ENCODE measurements around the gene INPP5A.

INPP5A gene

DNA sequence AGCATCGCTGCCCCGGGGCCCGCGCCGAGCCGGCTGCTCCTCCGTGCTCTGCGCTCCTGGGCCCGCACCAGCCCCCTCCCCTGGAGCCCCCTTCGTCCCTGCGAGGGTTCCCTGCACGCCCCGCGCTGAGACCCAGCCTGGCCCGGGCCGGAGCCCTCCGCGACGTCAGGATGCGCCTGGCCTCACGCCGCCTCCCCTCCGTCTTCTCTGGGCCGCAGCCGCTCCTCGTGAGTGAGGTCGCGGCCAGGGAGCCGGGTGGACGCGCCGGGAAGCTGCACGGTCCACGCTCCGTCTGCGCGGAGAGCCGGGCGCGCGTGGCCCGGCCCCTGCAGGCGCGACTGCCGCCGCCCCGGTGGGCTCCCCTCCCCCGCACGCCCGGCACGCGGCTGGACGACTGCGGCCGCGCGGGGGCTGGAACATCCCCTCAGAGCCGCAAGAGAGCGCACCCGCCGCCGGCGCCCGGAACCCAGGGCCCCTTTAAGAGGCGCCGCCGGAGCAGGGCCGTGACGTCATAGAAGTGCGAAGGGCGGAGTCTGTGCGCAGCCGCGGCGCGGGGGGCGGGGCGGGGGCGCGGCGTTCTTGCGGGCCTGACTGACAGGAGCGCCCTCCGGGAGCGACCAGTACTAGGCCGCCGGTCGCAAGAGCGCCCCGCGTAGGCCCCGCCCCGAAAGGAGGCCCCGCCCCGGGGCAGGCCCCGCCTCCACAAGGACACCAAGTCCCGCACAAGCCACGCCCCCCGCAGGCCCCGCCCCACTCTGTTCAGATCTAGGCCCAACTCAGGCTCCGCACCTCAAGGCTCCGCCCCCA lies 507 bp upstream of the INPP5A start:
- peak; percentile 99 for DNase-seq

DNA sequence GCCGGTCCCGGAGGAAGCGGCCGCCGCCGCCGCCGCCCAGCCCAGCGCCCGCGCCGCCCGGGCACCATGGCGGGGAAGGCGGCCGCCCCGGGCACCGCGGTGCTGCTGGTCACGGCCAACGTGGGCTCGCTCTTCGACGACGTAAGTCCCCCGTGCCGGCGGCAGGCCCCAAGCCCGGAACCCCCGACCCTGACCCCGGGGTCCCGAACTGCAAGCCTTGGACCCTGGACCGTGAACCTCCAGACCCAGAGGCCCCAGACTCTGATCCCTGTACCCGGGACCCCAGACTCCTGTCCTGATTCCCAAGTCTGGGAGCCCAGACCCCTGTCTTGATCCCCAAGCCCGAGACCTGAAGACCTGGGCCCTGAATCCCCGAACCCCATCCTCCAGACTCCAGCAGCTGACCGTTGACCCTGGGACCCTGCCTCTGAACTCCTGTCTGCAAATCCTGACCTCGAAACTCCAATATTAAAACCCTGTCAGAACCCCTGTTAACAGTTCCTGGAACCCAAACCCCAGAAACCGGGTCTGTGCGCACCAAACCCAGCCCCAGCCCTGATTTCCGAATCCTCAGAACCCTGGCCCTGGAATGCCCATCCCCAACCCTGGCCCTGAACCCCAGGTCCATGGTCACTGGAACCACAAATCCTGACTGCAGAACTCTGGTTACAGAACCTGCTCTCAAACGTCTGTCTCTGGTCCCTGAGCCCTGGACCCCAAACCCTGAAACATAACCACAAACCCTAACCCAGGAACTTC lies 623 bp downstream of the INPP5A start:
- DNase-seq: no peak

DNA sequence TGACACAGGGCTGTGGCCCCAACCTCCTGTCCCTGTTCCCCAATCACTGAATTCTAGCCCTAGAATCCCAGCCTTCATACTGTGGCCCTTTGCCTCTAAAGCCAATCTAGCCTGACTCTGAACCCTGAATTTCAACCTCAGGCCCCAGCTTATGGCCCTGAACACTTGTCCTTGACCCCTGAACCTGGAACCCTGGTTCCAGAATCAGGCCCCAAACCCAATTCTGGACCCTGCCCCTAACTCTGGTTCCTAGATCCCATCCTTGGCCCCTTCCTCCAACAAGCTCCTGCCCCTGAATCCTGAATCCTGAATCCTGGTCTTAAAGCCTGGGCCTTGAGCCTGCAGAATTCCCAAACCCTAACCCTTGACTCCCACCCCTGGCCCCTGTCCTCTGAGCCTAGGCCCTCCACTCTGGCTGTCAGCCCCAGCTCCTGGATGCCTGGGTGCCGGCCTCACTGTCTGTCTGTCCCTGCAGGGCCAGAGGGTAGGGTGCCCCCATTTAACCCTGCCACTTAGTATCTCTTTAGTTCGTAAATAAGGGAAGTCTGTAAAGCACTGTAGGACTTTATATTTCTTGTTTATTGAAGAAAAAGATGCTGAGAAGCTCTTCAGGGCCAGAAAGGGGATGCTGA lies 1.3 kb downstream of the INPP5A start:
- DNase-seq: no peak

DNA sequence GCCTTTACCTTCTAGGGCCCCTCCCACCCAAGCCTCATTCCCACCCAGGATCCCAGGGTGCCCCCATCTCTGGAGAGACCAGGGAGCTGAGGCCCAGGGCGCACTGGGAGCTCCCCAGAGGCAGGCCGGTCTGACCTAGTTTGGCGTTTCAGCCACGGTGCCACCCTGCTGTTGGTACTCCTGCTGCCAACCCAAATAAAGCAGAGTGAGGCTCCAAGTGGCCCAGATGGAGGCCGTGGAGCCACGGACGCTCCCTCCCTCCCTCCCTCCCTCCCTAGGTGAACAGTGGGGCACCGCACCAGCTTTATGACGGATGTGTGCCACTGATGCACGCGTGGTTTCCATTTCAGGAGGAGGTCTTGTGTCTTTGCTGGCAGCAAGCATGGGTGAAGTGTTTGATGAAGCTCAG lies 1.8 kb downstream of the INPP5A start:
- no peak for DNase-seq

DNA sequence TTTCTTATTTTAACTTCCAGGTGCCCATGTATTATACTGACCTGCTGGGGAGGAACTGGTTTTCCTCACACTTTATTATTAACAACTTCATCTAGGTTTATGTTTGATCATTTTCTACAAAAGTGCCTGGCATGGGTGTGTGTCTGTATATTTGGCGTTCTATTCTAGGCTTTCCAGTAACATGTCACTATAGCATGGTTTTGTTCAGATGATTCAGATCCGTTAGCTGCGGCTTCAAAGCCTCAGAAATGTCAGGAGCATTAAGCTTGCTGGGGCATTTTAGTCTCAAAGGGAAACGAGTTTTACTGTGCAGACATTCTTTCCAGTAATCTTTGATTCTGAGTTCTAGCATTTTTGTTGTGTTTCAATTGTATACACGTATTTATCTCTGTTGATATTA lies 2.3 kb downstream of the INPP5A start:
- DNase-seq: peak; percentile 44

DNA sequence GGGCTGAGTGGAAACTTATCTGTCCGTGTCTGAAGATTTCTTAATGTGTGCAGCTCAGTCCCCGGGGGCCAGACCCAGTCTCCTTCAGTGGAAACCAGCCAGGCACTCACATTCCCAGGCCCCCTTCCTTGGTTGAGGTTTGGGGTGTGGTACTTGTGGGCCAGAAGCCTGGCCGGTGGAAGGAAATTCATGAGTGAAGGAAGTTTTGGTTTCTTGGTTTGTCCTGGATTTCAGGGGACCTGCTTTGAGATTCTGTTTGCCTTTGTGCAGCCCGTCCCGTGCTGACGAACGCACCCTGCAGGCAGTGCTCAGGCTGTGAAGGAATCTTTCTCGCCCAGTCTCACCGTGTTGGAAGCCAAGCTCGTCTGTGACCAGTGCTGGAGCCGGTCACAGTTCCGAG lies 2.9 kb downstream of the INPP5A start:
- DNase-seq: no peak

DNA sequence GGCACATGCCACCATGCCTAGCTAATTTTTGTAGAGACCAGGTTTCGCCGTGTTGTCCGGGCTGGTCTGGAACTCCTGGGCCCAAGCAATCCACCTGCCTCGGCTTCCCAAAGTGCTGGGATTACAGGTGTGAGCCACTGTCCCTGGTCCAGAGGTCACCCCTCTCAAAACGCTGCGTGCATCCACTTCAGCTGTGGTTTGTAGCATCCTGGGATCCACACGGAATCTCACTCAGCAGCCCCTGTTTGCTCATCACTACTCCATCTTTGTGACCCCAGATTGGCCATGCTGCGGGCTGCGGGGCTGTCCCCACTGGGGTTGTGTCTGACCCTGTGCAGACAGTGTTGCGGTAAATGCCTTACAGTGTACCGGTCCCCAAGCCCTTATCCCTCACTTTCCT lies 3.5 kb downstream of the INPP5A start:
- no peak for DNase-seq

DNA sequence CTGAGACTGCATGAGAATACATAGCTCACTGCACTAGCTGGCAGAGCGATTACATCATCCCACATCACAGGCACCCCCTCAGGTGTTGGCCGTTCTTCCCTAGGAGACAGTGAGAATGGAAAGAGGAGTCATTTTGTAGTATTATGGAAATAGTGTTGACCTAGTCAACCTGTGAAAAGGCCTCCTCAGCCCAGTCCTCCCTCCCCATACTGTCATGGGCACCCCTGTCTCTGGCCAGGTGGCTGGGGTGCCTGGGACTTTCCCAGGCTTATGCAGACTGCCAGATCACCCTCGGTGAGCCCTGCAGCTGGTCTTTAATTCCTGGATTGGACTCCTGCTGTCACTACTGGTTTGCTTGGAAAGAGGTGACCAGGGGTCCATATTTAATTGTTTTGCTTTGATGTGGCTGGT lies 4.0 kb downstream of the INPP5A start:
- no peak for DNase-seq

DNA sequence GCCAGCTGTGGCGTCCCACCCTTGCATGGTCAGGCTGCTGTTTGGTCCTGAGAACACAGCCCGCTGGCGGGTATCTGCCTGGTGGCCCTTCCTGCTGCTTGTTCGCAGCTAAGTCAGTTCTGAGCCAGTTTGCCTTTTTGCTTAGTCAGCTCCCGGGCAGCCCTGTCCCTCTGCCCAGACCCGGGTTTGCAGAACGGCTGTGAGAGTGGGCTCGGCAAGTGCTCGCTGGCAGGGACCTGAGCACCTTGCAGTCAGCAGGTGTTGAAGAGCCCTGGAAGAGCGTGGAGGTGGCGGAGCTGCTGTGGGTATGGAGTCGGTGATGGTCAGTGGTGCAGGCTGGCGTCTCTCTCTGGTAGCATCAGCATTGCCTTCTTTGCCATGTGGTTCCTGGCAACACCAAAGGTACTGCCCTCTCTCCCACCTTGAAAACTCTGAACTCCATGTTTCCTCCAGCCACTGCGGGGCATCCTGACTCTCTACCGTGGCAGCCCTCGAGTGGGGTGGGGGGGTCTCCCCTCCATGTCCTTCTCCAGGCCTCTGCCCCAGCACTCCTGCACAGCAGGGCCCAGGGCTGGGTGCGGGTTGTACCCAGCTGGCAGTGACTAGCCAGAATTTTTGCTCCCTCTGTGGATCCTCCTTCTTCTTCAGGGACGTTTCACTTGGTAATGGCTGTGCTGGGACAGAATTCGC lies 4.6 kb downstream of the INPP5A start:
- no peak for DNase-seq

DNA sequence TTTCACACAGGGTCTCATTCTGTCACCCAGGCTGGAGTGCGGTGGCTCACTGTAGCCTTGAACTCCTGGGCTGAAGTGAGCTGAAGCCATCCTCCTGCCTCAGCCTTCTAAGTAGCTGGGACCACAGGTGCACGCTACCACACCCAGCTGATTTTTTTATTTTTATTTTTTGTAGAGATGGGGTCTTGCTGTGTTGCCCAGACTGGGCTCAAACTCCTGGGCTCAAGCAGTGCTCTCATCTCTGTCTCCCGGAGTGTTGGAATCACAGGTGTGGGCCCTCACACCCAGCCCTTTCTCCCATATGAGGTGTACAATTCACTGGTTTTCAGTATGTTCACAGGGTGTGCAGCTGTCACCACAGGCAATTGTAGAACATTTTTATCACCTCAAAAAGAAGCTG lies 5.2 kb downstream of the INPP5A start:
- no peak for DNase-seq

DNA sequence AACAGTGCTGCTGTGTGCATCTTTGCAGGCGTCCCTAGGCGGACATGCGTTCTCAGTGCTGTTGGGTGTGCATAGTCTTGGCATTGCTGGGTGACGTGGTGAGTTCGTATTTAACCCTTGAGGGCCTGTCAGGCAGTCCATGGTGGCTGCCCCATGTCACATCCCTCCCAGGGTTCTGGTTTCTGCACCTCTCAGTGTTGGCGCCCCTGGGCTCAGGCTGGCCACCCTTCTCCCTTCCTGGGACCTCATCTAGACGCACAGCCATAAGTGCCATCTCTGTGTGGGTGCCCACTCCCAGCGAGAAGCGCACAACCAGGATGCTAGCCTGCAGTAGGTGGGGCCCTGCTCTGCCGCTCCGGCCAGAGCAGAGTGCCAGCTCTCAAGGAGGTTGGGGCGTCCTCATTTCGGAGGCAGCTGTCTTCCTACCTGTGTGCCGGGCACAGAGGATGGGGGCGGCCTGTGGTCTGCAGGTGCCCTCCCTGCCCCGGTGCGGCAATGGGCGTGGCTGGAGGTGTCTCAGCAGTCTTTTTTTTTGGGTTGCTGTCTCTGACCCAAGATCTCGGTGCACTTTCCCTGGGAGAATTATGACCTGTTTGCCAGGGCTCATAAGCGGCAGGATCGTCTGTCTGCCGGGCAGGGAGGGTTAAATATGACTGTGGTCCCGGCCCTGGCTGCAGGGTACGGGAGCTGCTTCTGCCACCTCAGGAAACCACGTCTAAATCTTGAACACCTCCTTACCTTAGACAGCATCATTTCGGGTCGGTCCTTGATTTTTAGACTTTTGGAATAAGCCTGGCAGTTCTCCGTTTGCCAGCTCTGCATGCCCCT lies 6.5 kb downstream of the INPP5A start:
- DNase-seq: no peak

DNA sequence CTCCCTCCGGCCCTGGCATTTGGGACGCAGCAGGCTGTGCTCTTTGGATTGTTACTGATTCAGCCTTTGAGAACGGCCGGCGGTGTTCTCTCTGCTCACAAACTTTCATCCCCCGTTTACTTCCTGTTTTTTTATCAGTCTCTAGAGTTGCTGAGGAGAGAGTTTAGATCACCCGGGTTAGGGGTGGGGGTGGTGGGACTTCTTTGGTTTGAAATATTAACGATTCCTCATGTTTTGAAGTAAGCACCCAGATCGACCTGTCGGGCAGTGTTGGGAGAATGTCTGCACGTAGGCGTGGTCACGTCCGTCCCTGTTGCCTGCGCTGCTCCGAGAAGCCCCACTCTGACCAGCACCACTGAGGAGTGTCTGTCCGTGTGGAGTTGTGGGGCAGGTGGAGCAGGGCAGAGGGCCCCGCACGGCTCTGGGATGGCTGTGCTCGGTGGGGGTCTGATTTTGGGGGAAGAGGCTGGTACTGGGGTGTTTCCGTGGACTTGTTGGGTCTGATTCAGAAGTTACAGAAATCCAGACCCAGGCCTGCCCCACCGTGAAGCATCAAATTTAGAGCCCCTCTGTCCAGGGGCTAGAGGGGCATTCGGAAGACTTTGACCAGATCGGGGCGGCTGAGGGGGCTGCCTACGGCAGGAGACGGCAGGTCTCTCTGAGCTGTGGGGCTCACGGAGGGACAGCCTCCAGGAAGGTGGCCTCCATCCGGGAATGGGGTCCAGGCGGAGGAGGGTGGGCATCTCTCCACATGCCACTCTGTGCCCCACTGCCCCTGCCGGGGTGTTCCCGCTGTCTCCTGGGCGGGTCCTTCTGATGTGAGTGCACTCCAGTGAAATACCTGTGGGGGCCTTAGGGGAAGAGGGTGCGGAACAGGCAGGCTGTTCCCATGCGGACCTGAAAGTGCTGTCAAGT lies 7.4 kb downstream of the INPP5A start:
- DNase-seq: no peak

DNA sequence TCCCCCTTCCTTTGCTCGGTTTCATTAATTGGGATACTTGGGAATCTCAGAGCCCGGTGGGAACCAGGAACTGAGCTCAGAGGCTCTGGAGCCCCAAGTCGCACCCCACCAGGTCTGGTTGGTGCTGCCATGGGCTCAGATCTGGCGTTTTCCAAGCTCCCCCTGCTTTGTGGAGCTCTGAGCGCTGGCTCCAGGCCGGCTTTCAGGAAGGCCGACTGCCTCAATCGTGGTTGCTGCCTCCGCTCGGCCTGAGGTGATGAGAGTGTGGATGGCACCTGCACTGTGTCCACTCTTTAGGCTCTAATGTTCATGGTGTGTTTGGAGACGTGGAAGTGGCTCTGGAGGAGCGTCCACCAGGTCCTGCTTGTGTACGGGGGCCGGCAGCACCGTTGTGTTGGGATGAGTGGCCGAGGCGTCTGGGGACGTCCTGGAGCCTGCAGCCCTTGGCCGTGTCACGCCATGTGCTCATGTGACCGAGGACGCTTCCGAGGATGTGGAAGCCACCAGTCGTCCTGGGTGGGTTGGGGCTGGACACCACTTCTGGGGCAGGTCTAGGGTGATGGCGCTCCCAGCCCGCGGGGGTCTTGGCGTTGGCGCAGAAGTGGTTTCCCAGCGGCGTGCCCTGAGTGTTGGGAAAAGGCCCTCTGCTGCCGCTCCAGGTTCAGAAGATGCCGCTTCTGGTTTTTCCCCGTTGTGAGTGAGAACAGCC lies 8.2 kb downstream of the INPP5A start:
- DNase-seq: no peak

DNA sequence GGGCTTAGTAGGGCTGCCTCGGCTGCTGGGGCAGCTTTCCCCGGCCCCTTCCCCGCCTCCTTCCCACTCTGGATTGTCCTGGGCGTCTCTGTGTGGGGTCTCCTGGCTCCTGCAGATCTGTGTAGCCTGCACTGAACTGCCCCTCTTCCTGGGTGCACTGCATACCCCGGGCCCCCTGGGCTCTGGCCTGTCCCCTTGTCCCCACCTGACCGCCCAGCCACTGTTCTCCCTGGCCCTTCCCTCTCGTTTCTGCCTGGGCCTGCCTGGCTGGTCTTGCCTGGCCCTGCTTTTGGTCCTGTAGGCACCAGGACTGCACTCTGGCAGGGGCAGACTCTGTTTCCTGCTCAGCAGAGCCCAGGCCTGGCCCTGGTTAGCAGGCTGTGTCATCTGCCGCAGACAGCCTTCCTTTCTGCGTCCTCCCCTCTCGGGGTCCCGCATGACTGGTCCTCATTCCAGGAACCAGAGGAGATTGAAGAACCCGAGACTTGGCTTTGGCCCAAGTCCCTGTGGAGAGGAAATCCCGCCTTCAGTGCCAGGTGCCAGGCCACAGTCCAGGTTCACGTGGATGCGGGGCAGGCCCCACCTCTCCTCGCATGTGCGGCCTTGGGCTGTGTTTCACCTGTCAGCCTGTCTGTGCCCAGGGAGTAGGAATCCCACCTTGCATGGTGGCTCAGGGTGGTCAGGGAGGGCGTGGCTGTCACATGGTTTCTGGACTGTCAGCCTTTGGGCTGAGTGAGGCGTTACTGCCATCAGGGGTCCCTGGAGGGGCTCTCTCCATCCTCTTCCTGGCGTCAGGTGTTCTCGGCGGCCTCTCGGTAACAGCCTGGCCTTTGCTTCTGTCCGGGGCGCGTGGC lies 9.2 kb downstream of the INPP5A start:
- DNase-seq: no peak

DNA sequence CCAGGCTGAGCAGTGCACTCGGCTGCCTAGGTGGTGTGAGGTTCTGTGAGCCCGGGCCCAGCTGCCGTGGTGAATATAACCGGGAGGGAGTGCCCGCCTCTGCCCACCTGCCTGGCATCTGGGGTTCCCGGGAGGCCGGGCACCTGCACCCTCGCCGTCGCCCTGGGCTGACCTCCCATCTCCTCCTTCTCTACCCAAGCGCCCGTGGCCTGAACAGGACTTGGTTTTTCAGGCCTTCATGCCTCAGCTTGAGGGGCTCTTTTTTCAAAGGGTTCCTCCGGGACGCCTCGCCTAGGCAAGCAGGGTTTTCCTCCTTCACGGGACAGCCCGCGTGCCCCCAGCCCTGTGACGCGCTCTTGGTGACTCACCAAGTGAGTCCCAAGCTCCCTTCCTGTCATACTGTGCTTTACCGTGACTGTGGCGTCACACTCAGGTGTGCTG lies 9.9 kb downstream of the INPP5A start:
- DNase-seq: no peak

DNA sequence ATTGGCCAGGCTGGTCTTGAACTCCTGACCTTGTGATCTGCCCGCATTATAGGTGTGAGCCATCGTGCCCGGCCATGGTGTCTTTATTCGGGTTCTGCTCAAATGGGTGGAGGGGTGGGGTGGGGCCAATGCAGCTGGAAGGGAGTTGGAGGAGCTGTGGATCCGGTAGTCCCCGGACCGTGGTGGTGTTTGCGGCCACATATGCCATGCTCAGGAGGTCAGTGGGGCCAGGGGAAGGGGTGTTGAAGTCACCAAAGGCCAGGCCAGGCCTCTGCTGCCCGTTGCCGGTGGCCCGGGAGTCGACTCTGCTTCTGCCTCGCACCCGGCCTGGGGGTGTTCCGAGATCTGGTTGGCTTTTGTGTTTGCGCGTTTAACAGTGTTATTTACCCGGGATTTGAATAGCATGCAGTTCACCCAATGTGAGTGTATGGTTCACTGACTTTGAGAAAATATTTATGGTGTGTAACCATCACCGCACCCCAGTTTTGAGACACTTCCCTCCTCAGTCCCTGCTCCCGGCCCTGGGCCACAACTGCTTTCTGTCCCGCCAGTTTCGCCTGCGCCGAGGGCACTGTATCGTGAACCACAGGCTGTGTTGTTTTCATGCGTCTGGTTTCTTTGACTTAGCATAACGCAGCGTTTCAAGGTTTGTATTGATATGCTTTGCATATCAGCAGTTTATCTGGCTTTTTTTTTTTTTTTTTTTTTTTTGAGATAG lies 10.7 kb downstream of the INPP5A start:
- DNase-seq: no peak

DNA sequence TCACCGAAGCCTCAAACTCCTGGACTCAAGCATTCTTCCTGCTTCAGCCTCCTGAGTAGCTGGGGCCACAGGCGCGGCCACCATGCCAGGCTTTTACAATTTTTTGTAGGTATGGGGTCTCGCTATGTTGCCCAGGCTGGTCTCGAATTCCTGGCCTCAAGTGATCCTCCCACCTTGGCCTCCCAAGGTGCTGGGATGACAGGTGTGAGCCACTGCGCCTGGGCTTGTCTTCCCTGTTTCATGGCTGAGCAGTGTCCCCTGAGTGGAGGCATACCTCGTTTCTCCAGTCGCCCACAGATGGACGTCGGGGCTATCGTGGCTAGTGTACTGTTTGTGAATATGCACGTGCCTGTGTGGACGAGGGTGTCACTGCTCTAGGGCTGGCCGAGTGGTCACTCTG lies 11.3 kb downstream of the INPP5A start:
- no peak for DNase-seq

DNA sequence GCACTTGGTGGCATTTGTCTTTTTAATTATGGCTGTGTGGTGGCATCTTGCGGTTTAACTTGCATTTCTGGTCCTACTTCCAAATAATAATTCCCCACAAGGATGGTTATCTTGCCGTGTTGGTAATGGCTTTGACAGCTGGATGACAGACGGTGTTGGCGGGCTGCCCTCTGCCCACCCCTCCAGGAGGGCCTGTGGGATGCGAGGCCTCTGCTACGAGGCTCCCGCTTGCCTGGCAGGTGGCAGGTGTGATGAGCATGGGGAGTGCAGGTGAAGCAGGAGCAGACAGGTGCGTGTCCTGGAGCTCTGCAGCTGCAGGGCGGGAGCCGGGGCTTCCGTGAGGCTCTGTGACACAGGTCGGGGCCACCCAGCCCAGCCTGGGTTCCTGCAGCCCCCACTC lies 11.8 kb downstream of the INPP5A start:
- DNase-seq: no peak

Measured in CD4-positive, alpha-beta T cell treated with Interleukin-4 for 4 hours (primary cell).